K562 (cell line): Measurements from ENCODE around the gene GUCY1A1.

Source experiments
- CBX5 ChIP-seq: IDR thresholded peaks from 2 replicates; pipeline ENCODE4 v1.6.1; 2014; ENCODE audit warnings: low read depth, borderline replicate concordance
- JUN ChIP-seq, 2 experiments: sonication (generic) in 1 of 2; formaldehyde crosslinking in 1 of 2; IDR thresholded peaks; 2 replicates each; pipeline versions ENCODE4 v1.6.1 to v1.8.0; 2012 to 2022; ENCODE audit warnings: borderline replicate concordance in 2 of 2, mild to moderate bottlenecking in 2 of 2, improper control_type of control experiment in 1 of 2, low read depth in 1 of 2, low read length in 1 of 2, missing genetic modification reagents in 1 of 2
- MAFK ChIP-seq: IDR thresholded peaks from 2 replicates; pipeline ENCODE4 v1.6.1; 2011; ENCODE audit warnings: low read length, improper control_type of control experiment
- POLR2A ChIP-seq: fragments of 450-650 bp; conservative IDR thresholded peaks from 2 replicates; pipeline ENCODE4 v1.6.1; 2016
- SETDB1 ChIP-seq: IDR thresholded peaks from one replicate; pipeline ENCODE4 v1.6.1; 2012; ENCODE audit warnings: low read length, control low read depth, inconsistent platforms
- ZNF232 ChIP-seq: sonication (generic); formaldehyde crosslinking; IDR thresholded peaks from 2 replicates; pipeline ENCODE4 v1.8.0; 2022; ENCODE audit warnings: mild to moderate bottlenecking, missing genetic modification reagents
- ZNF766 ChIP-seq: fragments of 200-800 bp; sonication (Bioruptor generic); conservative IDR thresholded peaks from 2 replicates; pipeline ENCODE4 v1.6.1; 2016; ENCODE audit warnings: missing genetic modification characterization, missing compliant biosample characterization
- TF ChIP-seq, protein P1 (sequence below): fragments of 450-650 bp; formaldehyde crosslinking; IDR thresholded peaks from 2 replicates; pipeline ENCODE4 v1.4.0; 2020; ENCODE audit warnings: mild to moderate bottlenecking, moderate library complexity
- TF ChIP-seq, protein P2 (sequence below): fragments of 450-650 bp; formaldehyde crosslinking; IDR thresholded peaks from 2 replicates; pipeline ENCODE4 v1.4.0; 2022; ENCODE audit warnings: missing genetic modification characterization

DNA sequence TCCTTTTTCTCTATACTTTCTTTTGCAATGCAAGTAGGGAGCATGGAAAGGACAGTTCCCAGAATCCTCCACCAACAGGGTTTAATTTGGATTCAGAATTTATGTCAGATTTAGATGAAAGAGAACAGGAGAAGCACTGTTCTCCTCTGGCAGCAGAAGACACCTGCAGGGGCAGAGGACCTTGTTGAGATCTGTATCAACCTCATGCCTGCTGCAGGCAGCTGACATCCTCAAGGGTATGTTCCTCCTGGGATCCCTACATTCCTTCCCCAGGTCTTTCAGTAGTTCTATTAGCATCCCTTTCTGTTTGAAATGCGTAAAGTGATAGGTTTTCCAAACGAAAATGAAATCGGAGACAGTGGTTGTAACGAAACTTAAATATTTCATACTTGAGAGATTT, 10.6 kb upstream of the GUCY1A1 start:
- no peak for TF ChIP-seq ZNF232 (CRISPR knock-in tag)
- TF ChIP-seq JUN (IDR thresholded peaks at IDR 0.05; ENCODE audit: borderline replicate concordance, low read depth, low read length), result no peak
- TF ChIP-seq JUN (CRISPR knock-in tag; IDR thresholded peaks at IDR 0.05; ENCODE audit: borderline replicate concordance), result no peak
- no peak for TF ChIP-seq CBX5
- TF ChIP-seq, protein P1, sequence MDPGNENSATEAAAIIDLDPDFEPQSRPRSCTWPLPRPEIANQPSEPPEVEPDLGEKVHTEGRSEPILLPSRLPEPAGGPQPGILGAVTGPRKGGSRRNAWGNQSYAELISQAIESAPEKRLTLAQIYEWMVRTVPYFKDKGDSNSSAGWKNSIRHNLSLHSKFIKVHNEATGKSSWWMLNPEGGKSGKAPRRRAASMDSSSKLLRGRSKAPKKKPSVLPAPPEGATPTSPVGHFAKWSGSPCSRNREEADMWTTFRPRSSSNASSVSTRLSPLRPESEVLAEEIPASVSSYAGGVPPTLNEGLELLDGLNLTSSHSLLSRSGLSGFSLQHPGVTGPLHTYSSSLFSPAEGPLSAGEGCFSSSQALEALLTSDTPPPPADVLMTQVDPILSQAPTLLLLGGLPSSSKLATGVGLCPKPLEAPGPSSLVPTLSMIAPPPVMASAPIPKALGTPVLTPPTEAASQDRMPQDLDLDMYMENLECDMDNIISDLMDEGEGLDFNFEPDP (CRISPR knock-in tag), result no peak
- TF ChIP-seq, protein P2, sequence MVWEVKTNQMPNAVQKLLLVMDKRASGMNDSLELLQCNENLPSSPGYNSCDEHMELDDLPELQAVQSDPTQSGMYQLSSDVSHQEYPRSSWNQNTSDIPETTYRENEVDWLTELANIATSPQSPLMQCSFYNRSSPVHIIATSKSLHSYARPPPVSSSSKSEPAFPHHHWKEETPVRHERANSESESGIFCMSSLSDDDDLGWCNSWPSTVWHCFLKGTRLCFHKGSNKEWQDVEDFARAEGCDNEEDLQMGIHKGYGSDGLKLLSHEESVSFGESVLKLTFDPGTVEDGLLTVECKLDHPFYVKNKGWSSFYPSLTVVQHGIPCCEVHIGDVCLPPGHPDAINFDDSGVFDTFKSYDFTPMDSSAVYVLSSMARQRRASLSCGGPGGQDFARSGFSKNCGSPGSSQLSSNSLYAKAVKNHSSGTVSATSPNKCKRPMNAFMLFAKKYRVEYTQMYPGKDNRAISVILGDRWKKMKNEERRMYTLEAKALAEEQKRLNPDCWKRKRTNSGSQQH, result no peak
- no peak for TF ChIP-seq SETDB1
- TF ChIP-seq MAFK, result no peak
- no peak for TF ChIP-seq ZNF766 (CRISPR knock-in tag)
- no peak for TF ChIP-seq POLR2A
